Activated CD8-positive, alpha-beta memory T cell treated with anti-CD3 and anti-CD28 coated beads for 24 hours (primary cell): ENCODE measurements around the gene BMP8B.
"Not testable (repeated sequence)": the region's sequence is repeated elsewhere in the genome, so short reads cannot be mapped to it uniquely, and the experiment has no call there.

Experiments
- DNase-seq: peaks from one replicate; pipeline ENCODE4 v3.0.0-alpha.2; 2020

Gene BMP8B

GRCh38 chr1:39788758-39789570 lies at the start of gene BMP8B:
Gene BMP8B, minus strand, starts transcription at chr1:39788865. Its CDS starts 380 bp downstream, at chr1:39788485.
- peak; percentile 81 for DNase-seq

GRCh38 chr1:39836595-39837110 lies 48.0 kb upstream of the BMP8B start:
- DNase-seq, result no peak

GRCh38 chr1:39835935-39836594 lies 47.4 kb upstream of the BMP8B start:
- no peak for DNase-seq

GRCh38 chr1:39835110-39835509 lies 46.4 kb upstream of the BMP8B start:
- DNase-seq, result no peak

- DNase-seq, result no peak
Observed at GRCh38 chr1:39833621-39834385, 45.1 kb upstream of the BMP8B start.

GRCh38 chr1:39833121-39833520 lies 44.5 kb upstream of the BMP8B start:
- DNase-seq, result no peak

GRCh38 chr1:39832294-39832693 lies 43.6 kb upstream of the BMP8B start:
- DNase-seq, result no peak

GRCh38 chr1:39829791-39830533 lies 41.3 kb upstream of the BMP8B start:
- no peak for DNase-seq

- no peak for DNase-seq
Observed at GRCh38 chr1:39828734-39829133, 40.1 kb upstream of the BMP8B start.

- DNase-seq, result not testable (repeated sequence)
Observed at GRCh38 chr1:39828255-39828654, 39.6 kb upstream of the BMP8B start.

GRCh38 chr1:39827201-39827600 lies 38.5 kb upstream of the BMP8B start:
- no peak for DNase-seq

- no peak for DNase-seq
Observed at GRCh38 chr1:39826583-39826982, 37.9 kb upstream of the BMP8B start.

GRCh38 chr1:39825432-39825941 lies 36.8 kb upstream of the BMP8B start:
- no peak for DNase-seq

- DNase-seq, result not testable (repeated sequence)
Observed at GRCh38 chr1:39823450-39823849, 34.8 kb upstream of the BMP8B start.

- no peak for DNase-seq
Observed at GRCh38 chr1:39822146-39822545, 33.5 kb upstream of the BMP8B start.

- DNase-seq, result no peak
Observed at GRCh38 chr1:39819091-39819812, 30.6 kb upstream of the BMP8B start.

GRCh38 chr1:39818482-39818881 lies 29.8 kb upstream of the BMP8B start:
- no peak for DNase-seq

- peak; percentile 77 for DNase-seq
Observed at GRCh38 chr1:39817091-39817932, 28.6 kb upstream of the BMP8B start.

- peak; percentile 87 for DNase-seq
Observed at GRCh38 chr1:39816415-39817090, 27.9 kb upstream of the BMP8B start.

GRCh38 chr1:39812913-39813312 lies 24.2 kb upstream of the BMP8B start:
- no peak for DNase-seq
